Body of pancreas (tissue), 4 donors: Measurements from ENCODE around the gene ADGRF1.

Experiments used
- POLR2A ChIP-seq, 3 donors: fragments of 450-650 bp; IDR thresholded peaks; one replicate each; pipeline ENCODE4 v1.6.1; 2016; ENCODE audit warnings: antibody characterized with exemption in 3 of 3, mild to moderate bottlenecking in 2 of 3
- TF ChIP-seq, protein P1 (sequence below), 7 experiments: fragments of 450-650 bp in 4 of 7; fragments of 200-600 bp in 3 of 7; sonication (generic) in 3 of 7; IDR thresholded peaks; one replicate each; pipeline ENCODE4 v1.5.1; 2016 to 2019; ENCODE audit warnings: antibody characterized with exemption in 7 of 7

DNA sequence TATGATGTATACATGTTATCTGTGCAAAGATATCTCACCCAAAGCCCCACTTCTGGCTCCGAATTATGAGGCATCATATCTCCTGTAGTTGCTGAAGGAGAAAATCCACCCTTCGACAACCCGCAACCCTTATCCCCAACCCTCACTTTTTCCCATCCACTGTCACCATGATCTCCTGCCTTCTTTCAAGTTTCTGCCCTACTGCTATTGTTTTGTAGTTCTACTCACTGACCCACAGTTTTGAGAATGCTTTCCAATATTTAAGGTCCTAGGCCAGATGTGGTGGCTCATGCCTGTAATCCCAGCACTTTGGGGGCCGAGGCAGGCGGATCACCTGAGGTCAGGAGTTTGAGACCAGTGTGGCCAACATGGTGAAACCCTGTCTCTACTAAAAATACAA, 22.2 kb downstream of the ADGRF1 start:
- TF ChIP-seq, protein P1, sequence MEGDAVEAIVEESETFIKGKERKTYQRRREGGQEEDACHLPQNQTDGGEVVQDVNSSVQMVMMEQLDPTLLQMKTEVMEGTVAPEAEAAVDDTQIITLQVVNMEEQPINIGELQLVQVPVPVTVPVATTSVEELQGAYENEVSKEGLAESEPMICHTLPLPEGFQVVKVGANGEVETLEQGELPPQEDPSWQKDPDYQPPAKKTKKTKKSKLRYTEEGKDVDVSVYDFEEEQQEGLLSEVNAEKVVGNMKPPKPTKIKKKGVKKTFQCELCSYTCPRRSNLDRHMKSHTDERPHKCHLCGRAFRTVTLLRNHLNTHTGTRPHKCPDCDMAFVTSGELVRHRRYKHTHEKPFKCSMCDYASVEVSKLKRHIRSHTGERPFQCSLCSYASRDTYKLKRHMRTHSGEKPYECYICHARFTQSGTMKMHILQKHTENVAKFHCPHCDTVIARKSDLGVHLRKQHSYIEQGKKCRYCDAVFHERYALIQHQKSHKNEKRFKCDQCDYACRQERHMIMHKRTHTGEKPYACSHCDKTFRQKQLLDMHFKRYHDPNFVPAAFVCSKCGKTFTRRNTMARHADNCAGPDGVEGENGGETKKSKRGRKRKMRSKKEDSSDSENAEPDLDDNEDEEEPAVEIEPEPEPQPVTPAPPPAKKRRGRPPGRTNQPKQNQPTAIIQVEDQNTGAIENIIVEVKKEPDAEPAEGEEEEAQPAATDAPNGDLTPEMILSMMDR (IDR thresholded peaks at IDR 0.05) = no peak
- TF ChIP-seq POLR2A (IDR thresholded peaks at IDR 0.05) = no peak
